Parathyroid adenoma (tissue), 2 donors: ENCODE measurements around the gene NEK10.

ENCODE experiments used
- H2AFZ ChIP-seq: fragments of 300-600 bp; sonication (generic); one replicate; pipeline ENCODE4 v1.7.0; 2017; ENCODE audit warnings: antibody characterized with exemption, mild to moderate bottlenecking
- H3K27ac ChIP-seq: fragments of 300-600 bp; sonication (generic); one replicate; pipeline ENCODE4 v1.7.0; 2017
- H3K27me3 ChIP-seq: fragments of 300-600 bp; sonication (generic); one replicate; pipeline ENCODE4 v1.7.0; 2017; ENCODE audit warnings: low read length; ENCODE audit not compliant: control insufficient read depth, insufficient read depth
- H3K36me3 ChIP-seq: fragments of 300-600 bp; sonication (generic); one replicate; pipeline ENCODE4 v1.7.0; 2017; ENCODE audit warnings: low read length; ENCODE audit not compliant: control insufficient read depth, insufficient read depth
- H3K4me1 ChIP-seq: fragments of 300-600 bp; sonication (generic); one replicate; pipeline ENCODE4 v1.7.0; 2017; ENCODE audit warnings: control low read depth
- H3K4me2 ChIP-seq: fragments of 300-600 bp; sonication (generic); one replicate; pipeline ENCODE4 v1.7.0; 2017; ENCODE audit warnings: low read length
- H3K4me3 ChIP-seq: fragments of 300-600 bp; sonication (generic); one replicate; pipeline ENCODE4 v1.7.0; 2017; ENCODE audit warnings: low read depth, low read length
- H3K79me2 ChIP-seq: fragments of 300-600 bp; sonication (generic); one replicate; pipeline ENCODE4 v1.7.0; 2017; ENCODE audit warnings: control low read depth
- H3K9ac ChIP-seq: fragments of 300-600 bp; sonication (generic); one replicate; pipeline ENCODE4 v1.7.0; 2017; ENCODE audit warnings: mild to moderate bottlenecking
- H3K9me3 ChIP-seq: fragments of 300-600 bp; sonication (generic); one replicate; pipeline ENCODE4 v1.7.0; 2017; ENCODE audit warnings: low read length; ENCODE audit not compliant: control insufficient read depth
- CTCF ChIP-seq: fragments of 300-600 bp; sonication (generic); IDR thresholded peaks from one replicate; pipeline ENCODE4 v1.7.0; 2017; ENCODE audit warnings: antibody characterized with exemption, mild to moderate bottlenecking
- donor health status: primary hyperparathyroidism.

The NEK10 gene

GRCh38 chr3:27105904-27106303 is 263.3 kb downstream of the NEK10 start:
- Histone ChIP-seq H3K79me2 (no peaks in the 10 kb centered on the region), H3K36me3 (no peaks in the 10 kb centered on the region), H3K27ac (no peak overlapping the region), H3K4me1 (no peaks in the 10 kb centered on the region), H3K9ac (no peak overlapping the region), H3K9me3 (no peaks in the 10 kb centered on the region), H3K27me3 (no peaks in the 10 kb centered on the region), H2AFZ (no peak overlapping the region), H3K4me2 (no peak overlapping the region), H3K4me3 (no peak overlapping the region)
- no peak for TF ChIP-seq CTCF

- no peaks in the 10 kb centered on the region for H3K27me3 ChIP-seq
- H3K4me3 ChIP-seq: no peak overlapping the region
- H3K4me1 ChIP-seq: no peaks in the 10 kb centered on the region
- H2AFZ ChIP-seq: no peak overlapping the region
- no peaks in the 10 kb centered on the region for H3K36me3 ChIP-seq
- no peak overlapping the region for H3K9ac ChIP-seq
- no peaks in the 10 kb centered on the region for H3K9me3 ChIP-seq
- no peak overlapping the region for H3K4me2 ChIP-seq
- TF ChIP-seq CTCF: no peak
- no peaks in the 10 kb centered on the region for H3K79me2 ChIP-seq
- H3K27ac ChIP-seq: no peak overlapping the region
These were observed 272.0 kb downstream of the NEK10 start for GRCh38 chr3:27097182-27097581.

GRCh38 chr3:27095553-27096222 is 273.5 kb downstream of the NEK10 start:
- Histone ChIP-seq H3K4me1 (no peaks in the 10 kb centered on the region), H3K36me3 (no peaks in the 10 kb centered on the region), H3K9ac (no peak overlapping the region), H3K27me3 (no peaks in the 10 kb centered on the region), H3K9me3 (no peaks in the 10 kb centered on the region), H2AFZ (no peak overlapping the region), H3K27ac (no peak overlapping the region), H3K4me2 (no peak overlapping the region), H3K79me2 (no peaks in the 10 kb centered on the region), H3K4me3 (no peak overlapping the region)
- TF ChIP-seq CTCF: no peak

- Histone ChIP-seq H3K27ac (no peak overlapping the region), H3K4me3 (no peak overlapping the region), H3K4me2 (no peak overlapping the region), H3K79me2 (no peaks in the 10 kb centered on the region), H3K4me1 (no peaks in the 10 kb centered on the region), H3K9ac (no peak overlapping the region), H3K9me3 (no peaks in the 10 kb centered on the region), H3K36me3 (no peaks in the 10 kb centered on the region), H2AFZ (no peak overlapping the region), H3K27me3 (no peaks in the 10 kb centered on the region)
- TF ChIP-seq CTCF: no peak
These were observed 274.5 kb downstream of the NEK10 start for GRCh38 chr3:27094721-27095120.

GRCh38 chr3:27093771-27094170 is 275.4 kb downstream of the NEK10 start:
- Histone ChIP-seq H3K27ac (no peak overlapping the region), H3K9ac (no peak overlapping the region), H3K4me1 (no peaks in the 10 kb centered on the region), H3K9me3 (no peaks in the 10 kb centered on the region), H3K36me3 (no peaks in the 10 kb centered on the region), H3K4me2 (no peak overlapping the region), H3K27me3 (no peaks in the 10 kb centered on the region), H3K4me3 (no peak overlapping the region), H3K79me2 (no peaks in the 10 kb centered on the region), H2AFZ (no peak overlapping the region)
- TF ChIP-seq CTCF: no peak
